CD14-positive monocyte (primary cell): Measurements from ENCODE around the gene CAPN11. TPM values are rescaled to one million over a fixed set of nuclear protein-coding genes. Genes with fewer than 3 reads are reported as not detected.
A peak's percentile ranks its signal among the peaks of the same experiment; 100 is the strongest.
"Not testable (repeated sequence)": the region's sequence is repeated elsewhere in the genome, so short reads cannot be mapped to it uniquely, and the experiment has no call there.

ENCODE experiments used
- DNase-seq, 3 donors: peaks; one replicate each; pipeline ENCODE4 v3.0.0-alpha.2; 2011 to 2022
- H2AFZ ChIP-seq: 2 replicates; pipeline ENCODE4 v1.6.0; 2012; ENCODE audit warnings: mild to moderate bottlenecking, low read depth, low read length, inconsistent platforms; ENCODE audit not compliant: insufficient read depth, poor library complexity, severe bottlenecking
- H3K27ac ChIP-seq, 2 donors: 1 replicate in 1 of 2; 2 replicates in 1 of 2; pipeline ENCODE4 v1.5.1; 2012 to 2013; ENCODE audit warnings: low read length in 2 of 2, control low read depth in 1 of 2, inconsistent platforms in 1 of 2, low read depth in 1 of 2, mild to moderate bottlenecking in 1 of 2
- H3K27me3 ChIP-seq, 2 donors: one replicate each; pipeline versions ENCODE4 v1.6.0 to v1.6.1; 2011 to 2013; ENCODE audit warnings: low read length in 2 of 2; ENCODE audit not compliant: control insufficient read depth in 2 of 2, insufficient read depth in 2 of 2
- H3K36me3 ChIP-seq, 2 donors: replicated peaks in 1 of 2; 1 replicate in 1 of 2; 2 replicates in 1 of 2; pipeline versions ENCODE4 v1.5.1 to v1.6.1; 2012 to 2013; ENCODE audit warnings: low read length in 2 of 2, control low read depth in 1 of 2, inconsistent platforms in 1 of 2, mild to moderate bottlenecking in 1 of 2; ENCODE audit not compliant: insufficient read depth in 2 of 2, control insufficient read depth in 1 of 2
- H3K4me1 ChIP-seq, 2 donors: 1 replicate in 1 of 2; 2 replicates in 1 of 2; pipeline versions ENCODE4 v1.5.1 to v1.6.1; 2012 to 2013; ENCODE audit warnings: low read length in 2 of 2, control low read depth in 1 of 2, inconsistent platforms in 1 of 2, mild to moderate bottlenecking in 1 of 2, moderate library complexity in 1 of 2; ENCODE audit not compliant: insufficient read depth in 2 of 2, control insufficient read depth in 1 of 2
- H3K4me2 ChIP-seq: replicated peaks from 2 replicates; pipeline ENCODE3; 2012; ENCODE audit warnings: low read length, moderate library complexity, mild to moderate bottlenecking; ENCODE audit not compliant: poor library complexity, severe bottlenecking; ENCODE audit errors: extremely low read depth
- H3K4me3 ChIP-seq, 3 experiments: fragments of 200-600 bp in 1 of 3; sonication (generic) in 1 of 3; replicated peaks in 1 of 3; 1 replicate in 2 of 3; 2 replicates in 1 of 3; pipeline ENCODE4 v1.5.1; 2011 to 2013; ENCODE audit warnings: low read length in 3 of 3, mild to moderate bottlenecking in 3 of 3, control low read depth in 2 of 3, low read depth in 2 of 3, inconsistent platforms in 1 of 3, moderate library complexity in 1 of 3
- H3K79me2 ChIP-seq: 2 replicates; pipeline ENCODE4 v1.6.0; 2012; ENCODE audit warnings: mild to moderate bottlenecking, control low read depth, inconsistent platforms, low read length, moderate library complexity; ENCODE audit not compliant: insufficient read depth
- H3K9ac ChIP-seq: 2 replicates; pipeline ENCODE4 v1.6.0; 2017; ENCODE audit warnings: low read length, mild to moderate bottlenecking; ENCODE audit not compliant: insufficient read depth, poor library complexity, severe bottlenecking
- H3K9me3 ChIP-seq, 2 donors: replicated peaks in 1 of 2; 1 replicate in 1 of 2; 2 replicates in 1 of 2; pipeline versions ENCODE4 v1.5.1 to v1.6.1; 2012 to 2013; ENCODE audit warnings: low read length in 2 of 2, control low read depth in 1 of 2; ENCODE audit not compliant: control insufficient read depth in 1 of 2, insufficient read depth in 1 of 2
- H4K20me1 ChIP-seq: 2 replicates; pipeline ENCODE4 v1.6.0; 2012; ENCODE audit warnings: mild to moderate bottlenecking, low read length, control low read depth, moderate library complexity; ENCODE audit not compliant: insufficient read depth
- H3K27ac Mint-ChIP-seq, 7 donors: one replicate each; pipeline ENCODE4 v1.8.0; 2020; ENCODE audit warnings: mild to moderate bottlenecking in 7 of 7, mixed read lengths in 7 of 7, moderate library complexity in 6 of 7, inconsistent platforms in 2 of 7
- H3K27me3 Mint-ChIP-seq, 3 donors: one replicate each; pipeline ENCODE4 v1.8.0; 2021 to 2022; ENCODE audit warnings: low read depth in 3 of 3, mild to moderate bottlenecking in 3 of 3, mixed read lengths in 3 of 3, moderate library complexity in 3 of 3, inconsistent platforms in 1 of 3
- H3K36me3 Mint-ChIP-seq, 2 donors: one replicate each; pipeline ENCODE4 v1.8.0; 2020; ENCODE audit warnings: mixed read lengths in 2 of 2, inconsistent platforms in 1 of 2, mild to moderate bottlenecking in 1 of 2
- H3K4me1 Mint-ChIP-seq: one replicate; pipeline ENCODE4 v1.8.0; 2020; ENCODE audit warnings: mild to moderate bottlenecking, mixed read lengths
- H3K4me3 Mint-ChIP-seq, 2 donors: one replicate each; pipeline ENCODE4 v1.8.0; 2020; ENCODE audit warnings: mild to moderate bottlenecking in 2 of 2, mixed read lengths in 2 of 2, moderate library complexity in 1 of 2
- H3K9me3 Mint-ChIP-seq, 7 donors: one replicate each; pipeline ENCODE4 v1.8.0; 2020 to 2022; ENCODE audit warnings: mixed read lengths in 7 of 7, mild to moderate bottlenecking in 6 of 7, moderate library complexity in 6 of 7, inconsistent platforms in 2 of 7
- WGBS: methylation state at CpG from one replicate; pipeline ENCODE4 v1.1.5; 2013; ENCODE audit warnings: missing lambda C conversion rate; ENCODE audit not compliant: insufficient coverage; 5-methylcytosine and 5-hydroxymethylcytosine counted together
- intact Hi-C, 2 donors: fragments of 100-400 bp; cut with micrococcal nuclease; formaldehyde crosslinking; loops; one replicate each; pipeline versions ENCODE4 v1.15.0 to v1.15.1; 2023
- polyA plus RNA-seq, 3 donors: library from polyadenylated mRNA; depleted of rRNA in 1 of 3; unstranded in 2 of 3; stranded (reverse) in 1 of 3; fragments of 300-500 nt in 2 of 3; fragments of >200 nt in 1 of 3; fragmentation: Illumina TruSeq in 2 of 3; gene quantifications; 1 replicate in 2 of 3; 2 replicates in 1 of 3; pipeline ENCODE4 v1.2.3, GENCODE V29; 2012 to 2021
- TF ChIP-seq, protein P1 (sequence below): fragments of 200-600 bp; IDR thresholded peaks from one replicate; pipeline ENCODE4 v1.8.0; 2022; ENCODE audit warnings: antibody characterized with exemption, mild to moderate bottlenecking

CAPN11 gene
- polyA plus RNA-seq, 3 donors = 0.11 TPM; not detected in 2

DNA sequence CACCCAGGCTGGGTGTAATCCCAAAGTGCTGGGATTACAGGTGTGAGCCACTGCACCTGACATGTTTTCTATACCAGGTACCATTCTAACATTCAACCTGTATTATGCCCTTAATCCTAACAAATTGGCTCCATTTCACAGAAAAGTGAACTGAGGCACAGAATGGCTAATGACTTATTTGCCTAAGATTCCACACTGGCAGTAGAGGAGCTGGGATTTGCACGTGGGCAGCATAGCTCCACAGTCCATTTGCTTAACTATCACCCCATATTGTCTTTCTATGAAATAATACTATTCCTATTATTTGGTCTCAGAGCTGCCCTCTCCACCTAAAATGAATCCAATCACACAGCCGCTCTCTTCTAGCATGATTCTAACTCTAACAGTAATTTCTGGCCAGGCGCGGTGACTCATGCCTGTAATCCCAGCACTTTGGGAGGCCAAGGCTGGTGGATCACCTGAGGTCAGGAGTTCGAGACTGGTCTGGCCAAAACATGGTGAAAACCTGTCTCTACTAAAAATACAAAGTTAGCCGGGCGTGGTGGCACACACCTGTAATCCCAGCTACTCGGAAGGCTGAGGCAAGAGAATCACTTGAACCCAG lies 34.8 kb downstream of the CAPN11 start:
- Histone ChIP-seq H3K9me3 (no peaks in the 10 kb centered on the region), H3K36me3 (no peaks in the 10 kb centered on the region)
- H3K9me3 Mint-ChIP-seq = peaks cover 0 to 2% (median 0%) of the 10 kb centered on the region in 7 donors

DNA sequence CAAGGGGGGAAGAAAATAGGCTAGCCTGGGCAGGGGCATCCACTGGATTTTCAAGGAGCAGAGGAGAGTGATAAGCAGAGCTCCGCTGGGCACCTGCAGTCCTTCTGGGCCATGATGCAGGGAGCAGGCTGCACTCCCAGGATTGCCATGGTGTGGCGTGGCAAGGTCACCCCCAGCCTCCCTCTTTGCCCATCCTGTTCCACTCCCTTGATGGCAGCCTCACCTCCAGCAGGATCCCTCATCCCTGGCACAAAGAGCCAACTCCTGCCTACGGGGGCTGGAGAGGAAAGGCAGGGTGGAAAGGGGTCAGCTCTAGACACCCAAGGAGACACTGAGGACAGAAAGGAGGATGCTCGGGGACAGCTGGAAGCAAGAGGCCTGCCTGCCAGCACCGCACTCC lies 35.7 kb downstream of the CAPN11 start:
- Histone ChIP-seq H2AFZ (no peak overlapping the region), H3K9ac (no peak overlapping the region), H3K27me3 (no peaks in the 10 kb centered on the region), H3K79me2 (no peaks in the 10 kb centered on the region), H3K27ac (no peak overlapping the region), H3K4me3 (no peak overlapping the region), H3K36me3 (no peaks in the 10 kb centered on the region), H3K4me1 (peaks cover 9% of the 10 kb centered on the region in 2 donors), H4K20me1 (no peaks in the 10 kb centered on the region), H3K4me2 (no peak overlapping the region), H3K9me3 (no peaks in the 10 kb centered on the region)
- DNase-seq = no peak
- Mint-ChIP-seq H3K27ac (peak overlapping the region in 1 of 7 donors; percentile 15), H3K36me3 (no peaks in the 10 kb centered on the region), H3K9me3 (peaks cover 0 to 2% (median 0%) of the 10 kb centered on the region in 7 donors), H3K27me3 (peaks cover 0 to 2% (median 2%) of the 10 kb centered on the region in 3 donors), H3K4me3 (no peak overlapping the region), H3K4me1 (peaks cover 11% of the 10 kb centered on the region)
- intact Hi-C loops = no loop called here
- TF ChIP-seq, protein P1, sequence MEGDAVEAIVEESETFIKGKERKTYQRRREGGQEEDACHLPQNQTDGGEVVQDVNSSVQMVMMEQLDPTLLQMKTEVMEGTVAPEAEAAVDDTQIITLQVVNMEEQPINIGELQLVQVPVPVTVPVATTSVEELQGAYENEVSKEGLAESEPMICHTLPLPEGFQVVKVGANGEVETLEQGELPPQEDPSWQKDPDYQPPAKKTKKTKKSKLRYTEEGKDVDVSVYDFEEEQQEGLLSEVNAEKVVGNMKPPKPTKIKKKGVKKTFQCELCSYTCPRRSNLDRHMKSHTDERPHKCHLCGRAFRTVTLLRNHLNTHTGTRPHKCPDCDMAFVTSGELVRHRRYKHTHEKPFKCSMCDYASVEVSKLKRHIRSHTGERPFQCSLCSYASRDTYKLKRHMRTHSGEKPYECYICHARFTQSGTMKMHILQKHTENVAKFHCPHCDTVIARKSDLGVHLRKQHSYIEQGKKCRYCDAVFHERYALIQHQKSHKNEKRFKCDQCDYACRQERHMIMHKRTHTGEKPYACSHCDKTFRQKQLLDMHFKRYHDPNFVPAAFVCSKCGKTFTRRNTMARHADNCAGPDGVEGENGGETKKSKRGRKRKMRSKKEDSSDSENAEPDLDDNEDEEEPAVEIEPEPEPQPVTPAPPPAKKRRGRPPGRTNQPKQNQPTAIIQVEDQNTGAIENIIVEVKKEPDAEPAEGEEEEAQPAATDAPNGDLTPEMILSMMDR = no peak
- WGBS = 100% methylated on average over 3 of the region's 5 CpGs

More for the DNA sequence above, 34.8 kb downstream of the CAPN11 start:
- Mint-ChIP-seq H3K27ac (peak overlapping the region in 1 of 7 donors; percentile 83), H3K27me3 (peaks cover 0 to 2% (median 2%) of the 10 kb centered on the region in 3 donors), H3K4me3 (no peak overlapping the region), H3K4me1 (peaks cover 11% of the 10 kb centered on the region), H3K36me3 (no peaks in the 10 kb centered on the region)
- Histone ChIP-seq H3K4me3 (no peak overlapping the region), H3K4me1 (peaks cover 9% of the 10 kb centered on the region in 2 donors), H3K4me2 (no peak overlapping the region), H3K9ac (no peak overlapping the region), H4K20me1 (no peaks in the 10 kb centered on the region), H2AFZ (no peak overlapping the region), H3K27me3 (no peaks in the 10 kb centered on the region), H3K27ac (no peak overlapping the region), H3K79me2 (no peaks in the 10 kb centered on the region)
- WGBS = 98% methylated on average over 5 of the region's 8 CpGs
- TF ChIP-seq, protein P1 = no peak
- intact Hi-C loops = no loop called here
- no peak for DNase-seq

DNA sequence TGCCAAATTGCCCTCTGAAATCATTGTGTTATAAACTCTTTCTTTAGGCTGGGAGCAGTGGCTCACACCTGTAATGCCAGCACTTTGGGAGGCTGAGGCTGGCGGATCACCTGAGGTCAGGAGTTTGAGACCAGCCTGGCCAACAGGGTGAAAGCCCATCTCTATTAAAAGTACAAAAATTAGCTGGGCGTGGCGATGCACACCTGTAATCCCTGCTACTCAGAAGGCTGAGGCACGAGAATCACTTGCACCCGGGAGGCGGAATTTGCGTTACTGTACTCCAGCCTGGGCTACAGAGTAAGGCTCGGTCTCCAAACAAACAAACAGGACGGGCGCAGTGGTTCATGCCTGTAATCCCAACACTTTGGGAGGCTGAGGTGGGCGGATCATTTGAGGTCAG lies 37.7 kb downstream of the CAPN11 start:
- H3K9ac ChIP-seq, H3K79me2 ChIP-seq, intact Hi-C loops, H3K27ac ChIP-seq, H3K27ac Mint-ChIP-seq, H3K9me3 ChIP-seq, H3K27me3 ChIP-seq, H3K4me2 ChIP-seq, H3K4me1 ChIP-seq, H3K27me3 Mint-ChIP-seq, H2AFZ ChIP-seq, H3K4me3 Mint-ChIP-seq, H3K36me3 ChIP-seq, H3K4me3 ChIP-seq, H4K20me1 ChIP-seq, H3K9me3 Mint-ChIP-seq, DNase-seq, H3K36me3 Mint-ChIP-seq: not testable (repeated sequence)
- H3K4me1 Mint-ChIP-seq = peaks cover 11% of the 10 kb centered on the region
- WGBS = 95% methylated on average over 9 of the region's 11 CpGs
